ENCODE results near the gene YJU2.
"Not testable (repeated sequence)": the region's sequence is repeated elsewhere in the genome, so short reads cannot be mapped to it uniquely, and the experiment has no call there.

YJU2 gene

DNA sequence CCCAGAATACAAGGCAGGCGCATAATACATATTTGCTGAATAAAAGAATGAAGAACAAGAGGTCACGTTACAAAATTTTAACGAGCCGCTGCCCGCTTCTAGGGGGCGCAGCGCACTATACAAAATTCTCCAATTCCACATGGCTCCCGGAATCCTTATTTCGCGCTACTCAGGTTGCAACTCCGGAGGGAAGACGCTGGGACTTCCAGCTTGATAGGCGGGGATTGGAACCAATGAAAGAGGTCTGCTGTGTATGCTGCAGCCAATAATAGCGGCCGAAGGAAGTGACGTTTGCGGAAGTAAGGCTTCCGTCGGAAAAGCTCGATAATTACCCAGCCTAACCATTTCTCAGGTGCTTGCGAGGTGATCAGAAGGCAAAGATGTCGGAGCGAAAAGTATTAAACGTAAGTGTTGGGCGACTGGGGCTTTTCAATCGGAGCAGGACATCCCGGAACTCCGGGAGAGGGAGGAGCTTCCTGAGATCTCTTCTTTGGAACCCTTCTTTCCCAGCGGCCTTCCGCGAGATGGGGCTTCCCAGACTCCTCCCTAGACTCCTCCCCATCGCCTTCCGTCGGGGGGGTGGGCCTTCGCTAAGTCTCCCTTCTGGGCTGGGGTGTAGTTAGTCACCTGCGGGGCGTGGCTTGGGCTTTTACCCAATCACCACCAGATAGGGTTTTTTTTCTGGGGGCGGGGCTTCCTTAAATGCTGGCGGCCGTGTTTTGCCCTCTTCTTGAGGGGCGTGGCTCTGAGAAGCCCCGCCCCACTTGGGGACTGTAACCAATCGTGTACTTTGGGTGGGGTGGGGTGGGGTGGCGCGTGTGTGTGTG, at the start of gene YJU2:
Gene YJU2, plus strand, starts transcription at position 314 of the 827 bp plus-strand sequence. Its CDS starts 67 bp downstream, at position 381.
- DNase-seq = peak; percentile 100
- in situ Hi-C loops (cut with MboI; ENCODE audit: low pct_unique_long_range_greater_than_20kb, low sequenced_read_pairs) = no loop called here

DNA sequence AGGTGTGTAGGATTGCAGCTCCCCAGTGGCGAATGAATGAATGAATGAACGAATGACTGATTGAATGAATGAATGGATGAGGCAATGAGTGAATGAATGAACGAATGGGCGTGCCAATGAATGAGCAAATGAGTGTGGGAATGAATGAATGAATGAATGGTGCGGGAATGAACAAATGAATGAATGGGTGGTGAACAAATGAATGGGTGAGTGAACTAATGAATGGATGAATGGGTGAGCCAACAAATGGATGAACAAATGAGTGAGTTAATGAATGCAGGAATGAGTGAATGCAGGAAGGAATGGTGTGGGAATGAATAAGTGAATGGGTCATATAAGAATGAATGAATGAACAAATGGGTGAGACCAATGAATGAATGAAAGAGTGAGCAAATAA, 49.7 kb upstream of the YJU2 start:
- no peak for DNase-seq

GRCh38 chr19:4197625-4198466, 49.0 kb upstream of the YJU2 start:
- no peak for DNase-seq
- in situ Hi-C loops (cut with MboI; ENCODE audit: low pct_unique_long_range_greater_than_20kb, low sequenced_read_pairs) = no loop called here

More for the DNA sequence above, 49.7 kb upstream of the YJU2 start:
- in situ Hi-C loops (cut with MboI; ENCODE audit: low pct_unique_long_range_greater_than_20kb, low sequenced_read_pairs) = no loop called here

- no peak for DNase-seq
Measured at GRCh38 chr19:4198467-4199126, 48.3 kb upstream of the YJU2 start.

DNA sequence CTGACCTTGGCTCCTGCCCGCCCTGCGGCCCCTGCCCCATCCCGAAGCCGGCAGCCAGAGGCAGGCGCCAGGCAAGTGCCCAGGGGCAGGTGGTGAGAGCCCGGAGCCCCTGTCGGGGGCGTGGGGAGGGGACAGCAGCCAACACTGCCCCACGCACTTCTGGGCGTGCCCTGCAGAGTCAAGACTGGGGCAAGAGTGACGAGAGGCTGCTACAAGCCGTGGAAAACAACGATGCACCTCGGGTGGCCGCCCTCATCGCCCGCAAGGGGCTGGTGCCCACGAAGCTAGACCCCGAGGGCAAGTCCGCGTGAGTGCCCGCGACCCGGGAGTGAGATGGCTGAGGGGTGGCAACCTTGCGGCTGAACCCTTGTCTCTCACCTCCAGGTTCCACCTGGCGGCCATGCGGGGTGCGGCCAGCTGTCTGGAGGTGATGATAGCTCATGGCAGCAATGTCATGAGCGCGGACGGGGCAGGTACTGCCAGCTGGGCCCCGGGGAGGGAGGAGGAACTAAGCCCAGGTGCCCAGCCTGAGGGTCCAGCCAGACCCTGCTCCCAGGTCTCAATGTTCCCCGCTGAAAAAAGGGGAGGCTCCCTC, 47.1 kb upstream of the YJU2 start:
- in situ Hi-C loops (cut with MboI; ENCODE audit: low pct_unique_long_range_greater_than_20kb, low sequenced_read_pairs) = loop anchor here (25.0 kb wide), 1 partner anchor 337 kb away; the partner anchor contains the start of gene ZFR2
- DNase-seq = no peak

More at GRCh38 chr19:4198467-4199126, 48.3 kb upstream of the YJU2 start:
- in situ Hi-C loops (cut with MboI; ENCODE audit: low pct_unique_long_range_greater_than_20kb, low sequenced_read_pairs) = no loop called here

- in situ Hi-C loops (cut with MboI; ENCODE audit: low pct_unique_long_range_greater_than_20kb, low sequenced_read_pairs) = loop anchor here (25.0 kb wide), 1 partner anchor 339 kb away; the partner anchor contains the start of gene ZFR2
- no peak for DNase-seq
Measured at GRCh38 chr19:4200940-4201542, 45.8 kb upstream of the YJU2 start.

DNA sequence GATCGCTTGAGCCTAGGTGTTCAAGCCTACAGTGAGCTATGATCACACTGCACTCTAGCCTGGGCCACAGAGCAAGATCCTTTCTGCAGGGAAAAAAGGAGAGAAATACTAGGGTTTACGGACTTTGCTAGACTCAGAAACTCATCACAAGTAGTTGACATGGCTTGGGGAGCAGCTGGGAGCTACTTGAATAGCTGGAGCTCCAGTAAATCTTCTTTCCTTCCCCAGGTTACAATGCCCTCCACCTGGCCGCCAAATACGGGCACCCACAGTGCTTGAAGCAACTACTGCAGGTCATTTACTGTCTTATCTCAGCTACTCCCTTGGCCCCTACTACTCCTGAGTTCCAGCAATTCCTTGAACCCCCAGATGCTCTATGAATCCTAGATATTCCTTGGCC, 45.1 kb upstream of the YJU2 start:
- in situ Hi-C loops (cut with MboI; ENCODE audit: low pct_unique_long_range_greater_than_20kb, low sequenced_read_pairs) = loop anchor here (25.0 kb wide), 1 partner anchor 339 kb away; the partner anchor contains the start of gene ZFR2
- no peak for DNase-seq

DNA sequence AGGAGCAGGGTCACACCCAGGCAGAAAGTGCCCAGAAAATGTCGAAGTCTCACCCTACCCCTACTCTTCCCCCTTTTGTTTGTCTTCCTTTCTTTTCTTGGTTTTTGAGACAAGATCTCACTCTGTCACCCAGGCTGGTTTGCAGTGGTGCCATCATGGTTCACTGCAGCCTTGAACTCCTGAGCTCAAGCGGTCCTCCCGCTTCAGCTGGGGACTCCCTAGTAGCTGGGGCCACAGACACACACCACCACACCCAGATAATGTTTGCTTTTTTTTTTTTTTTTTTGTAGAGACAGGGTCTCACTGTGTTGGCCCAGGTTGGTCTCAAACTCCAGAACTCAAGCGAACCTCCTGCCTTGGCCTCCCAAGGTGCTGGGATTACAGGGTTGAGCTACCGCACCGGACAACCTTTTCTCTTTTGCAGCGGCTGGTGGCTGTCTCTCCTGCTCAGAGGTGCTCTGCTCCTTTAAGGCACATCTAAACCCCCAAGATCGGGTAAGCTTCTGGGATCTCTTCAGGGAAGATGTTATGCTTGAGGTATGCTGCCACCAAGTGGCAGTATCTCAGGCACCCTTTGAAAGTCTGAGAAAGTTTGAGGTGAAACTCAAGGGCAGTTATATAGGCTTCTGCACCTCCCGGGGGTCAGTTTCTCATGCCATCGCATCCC, 39.9 kb upstream of the YJU2 start:
- in situ Hi-C loops (cut with MboI; ENCODE audit: low pct_unique_long_range_greater_than_20kb, low sequenced_read_pairs) = loop anchor here (25.0 kb wide), 1 partner anchor 345 kb away; the partner anchor contains the start of gene ZFR2
- DNase-seq = no peak

- no peak for DNase-seq
- in situ Hi-C loops (cut with MboI; ENCODE audit: low pct_unique_long_range_greater_than_20kb, low sequenced_read_pairs) = loop anchor here (25.0 kb wide), 1 partner anchor 346 kb away; the partner anchor contains the start of gene ZFR2
Measured at GRCh38 chr19:4208385-4209094, 38.3 kb upstream of the YJU2 start.

DNA sequence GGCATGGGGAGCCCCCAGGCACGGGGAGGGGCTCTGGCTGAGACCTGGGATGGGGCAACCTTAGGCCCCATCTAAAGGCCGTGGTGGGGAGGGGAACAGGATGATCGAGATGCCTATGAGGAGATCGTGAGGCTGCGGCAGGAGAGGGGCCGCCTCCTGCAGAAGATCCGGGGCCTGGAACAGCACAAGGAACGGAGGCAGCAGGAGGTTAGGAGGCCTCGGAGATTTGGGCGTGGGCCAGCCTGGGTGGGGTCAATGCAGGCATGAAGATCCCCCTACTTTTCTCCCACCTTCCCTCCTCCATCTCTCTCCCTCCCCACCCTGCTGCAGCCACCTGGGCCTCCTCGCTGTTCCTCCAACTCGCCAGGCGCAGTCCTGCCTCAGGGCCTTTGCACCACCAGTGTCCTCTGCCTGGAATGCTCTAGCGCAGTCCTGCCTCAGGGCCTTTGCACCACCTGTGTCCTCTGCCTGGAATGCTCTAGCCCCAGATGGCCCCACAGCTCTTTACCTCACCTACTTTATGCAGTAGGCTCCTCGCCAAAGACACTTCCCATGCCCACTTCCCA, 36.6 kb upstream of the YJU2 start:
- in situ Hi-C loops (cut with MboI; ENCODE audit: low pct_unique_long_range_greater_than_20kb, low sequenced_read_pairs) = loop anchor here (25.0 kb wide), 1 partner anchor 348 kb away; the partner anchor contains the start of gene ZFR2
- no peak for DNase-seq

DNA sequence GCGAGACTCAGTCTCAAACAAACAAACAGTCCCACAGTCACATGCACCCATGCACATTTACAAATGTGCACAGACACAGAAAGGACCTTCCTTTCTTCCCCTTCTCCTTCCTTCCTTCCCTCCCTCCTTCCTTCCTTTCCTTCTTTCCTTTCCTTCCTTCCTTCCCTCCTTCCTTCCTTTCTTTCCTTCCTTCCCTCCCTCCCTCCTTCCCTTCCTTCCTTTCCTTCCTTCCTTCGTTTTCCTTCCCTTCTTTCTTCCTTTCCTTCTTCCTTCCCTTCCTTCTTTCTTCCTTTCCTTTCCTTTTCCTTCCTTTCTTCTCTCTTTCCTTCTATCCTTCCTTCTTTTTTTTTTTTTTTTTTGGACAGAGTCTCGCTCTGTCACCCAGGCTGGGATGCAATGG, 33.8 kb upstream of the YJU2 start:
- DNase-seq = no peak
- in situ Hi-C loops (cut with MboI; ENCODE audit: low pct_unique_long_range_greater_than_20kb, low sequenced_read_pairs) = loop anchor here (25.0 kb wide), 1 partner anchor 351 kb away; the partner anchor contains the start of gene ZFR2

DNA sequence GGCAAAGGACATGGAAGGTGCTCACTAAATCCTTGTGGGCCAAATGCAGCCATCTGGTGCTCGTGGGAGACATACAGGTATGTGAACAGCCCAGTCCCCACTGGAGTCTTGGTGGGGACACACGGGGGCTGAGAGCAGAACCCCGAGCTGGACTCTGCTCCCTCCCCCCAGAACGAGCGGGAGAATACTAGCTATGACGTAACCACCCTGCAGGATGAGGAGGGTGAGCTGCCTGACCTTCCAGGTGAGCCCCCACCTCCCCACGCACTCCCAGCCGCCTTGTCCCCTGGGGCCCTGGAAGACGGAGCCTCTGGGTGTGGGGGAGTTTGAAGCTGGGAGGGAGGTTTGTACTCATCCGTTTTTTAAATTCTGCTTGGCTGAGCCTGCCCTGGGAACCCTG, 31.1 kb upstream of the YJU2 start:
- DNase-seq = no peak
- in situ Hi-C loops (cut with MboI; ENCODE audit: low pct_unique_long_range_greater_than_20kb, low sequenced_read_pairs) = loop anchor here (25.0 kb wide), 1 partner anchor 354 kb away; the partner anchor contains the start of gene ZFR2

DNA sequence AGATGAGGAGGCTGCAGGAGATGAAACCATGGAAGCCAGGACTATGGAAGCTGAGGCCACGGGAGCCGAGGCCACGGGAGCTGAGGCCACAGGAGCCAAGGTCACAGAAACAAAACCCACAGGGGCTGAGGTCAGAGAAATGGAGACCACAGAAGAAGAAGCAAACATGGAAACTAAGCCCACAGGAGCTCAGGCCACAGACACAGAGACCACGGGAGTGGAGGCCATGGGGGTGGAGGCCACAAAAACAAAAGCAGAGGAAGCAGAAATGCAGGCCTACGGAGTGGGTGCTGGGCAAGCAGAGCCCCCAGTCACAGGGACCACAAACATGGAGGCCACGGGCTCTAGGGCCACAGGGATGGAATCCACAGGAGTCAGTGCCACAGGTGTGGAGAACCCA, 30.0 kb upstream of the YJU2 start:
- in situ Hi-C loops (cut with MboI; ENCODE audit: low pct_unique_long_range_greater_than_20kb, low sequenced_read_pairs) = loop anchor here (25.0 kb wide), 1 partner anchor 355 kb away; the partner anchor contains the start of gene ZFR2
- no peak for DNase-seq

- no peak for DNase-seq
- in situ Hi-C loops (cut with MboI; ENCODE audit: low pct_unique_long_range_greater_than_20kb, low sequenced_read_pairs) = loop anchor here (25.0 kb wide), 1 partner anchor 355 kb away; the partner anchor contains the start of gene ZFR2
Measured at GRCh38 chr19:4217429-4218264, 29.2 kb upstream of the YJU2 start.

GRCh38 chr19:4218523-4218922, 28.4 kb upstream of the YJU2 start:
- DNase-seq = not testable (repeated sequence)
- in situ Hi-C loops (cut with MboI; ENCODE audit: low pct_unique_long_range_greater_than_20kb, low sequenced_read_pairs) = loop anchor here (25.0 kb wide), 1 partner anchor 356 kb away; the partner anchor contains the start of gene ZFR2

GRCh38 chr19:4220188-4220587, 26.7 kb upstream of the YJU2 start:
- no peak for DNase-seq
- in situ Hi-C loops (cut with MboI; ENCODE audit: low pct_unique_long_range_greater_than_20kb, low sequenced_read_pairs) = loop anchor here (25.0 kb wide), 1 partner anchor 358 kb away; the partner anchor contains the start of gene ZFR2
